ENCODE data around the gene PIAS4. TPM values are rescaled to one million over a fixed set of nuclear protein-coding genes. Genes with fewer than 3 reads are reported as not detected.

The PIAS4 gene
- total RNA-seq: 13.6 and 16.2 TPM in 2 replicates

GRCh38 chr19:4007021-4007835 is at the start of gene PIAS4:
Gene PIAS4, plus strand, starts transcription at chr19:4007736. Its CDS starts 25 bp downstream, at chr19:4007761.

GRCh38 chr19:3970808-3971598 is 36.5 kb upstream of the PIAS4 start, which contains the start of gene DAPK3:
Gene DAPK3, minus strand, starts transcription at chr19:3971099. Its CDS starts 1,364 bp downstream, at chr19:3969735.

GRCh38 chr19:3984908-3985642 is 22.5 kb upstream of the PIAS4 start, which contains the start of gene EEF2:
Gene EEF2, minus strand, starts transcription at chr19:3985463. Its CDS starts 83 bp downstream, at chr19:3985380.

GRCh38 chr19:4066682-4067395 is 59.3 kb downstream of the PIAS4 start, which contains the start of gene ZBTB7A:
Gene ZBTB7A, minus strand, starts transcription at chr19:4066899. Its CDS starts 11,667 bp downstream, at chr19:4055232.

Small RNA genes lying within 50 kb of the gene (small RNA-seq; reads per million reads assigned to genes)
- 27.3 reads per million, percentile 97 among the genes with 10 or more reads in this experiment for gene SNORD37

Other genes with a start within 250 kb of the PIAS4 start
- 15.1 and 23.1 TPM in 2 replicates for gene APBA3, start 246.0 kb upstream of the PIAS4 start, total RNA-seq
- 35.3 and 38.3 TPM in 2 replicates for gene MRPL54, start 245.1 kb upstream of the PIAS4 start, total RNA-seq
- not detected in 2 replicates for gene RAX2, start 235.5 kb upstream of the PIAS4 start, total RNA-seq
- gene MATK, start 221.4 kb upstream of the PIAS4 start, total RNA-seq: under 0.01 and 0.98 TPM in 2 replicates
- not detected in 2 replicates for gene ZFR2, start 138.7 kb upstream of the PIAS4 start, total RNA-seq
- not detected in 2 replicates for gene ATCAY, start 127.1 kb upstream of the PIAS4 start, total RNA-seq
- not detected in 2 replicates for gene NMRK2, start 74.7 kb upstream of the PIAS4 start, total RNA-seq
- 49.1 and 50.0 TPM in 2 replicates for gene DAPK3, start 36.6 kb upstream of the PIAS4 start, total RNA-seq
- gene EEF2, start 22.3 kb upstream of the PIAS4 start, total RNA-seq: 2,601 and 2,769 TPM in 2 replicates
- gene ZBTB7A, start 59.2 kb downstream of the PIAS4 start, total RNA-seq: 29.8 and 42.2 TPM in 2 replicates
- gene MAP2K2, start 116.4 kb downstream of the PIAS4 start, total RNA-seq: 168 and 187 TPM in 2 replicates
- not detected in 2 replicates for gene CREB3L3, start 145.9 kb downstream of the PIAS4 start, total RNA-seq
- 12.1 and 14.9 TPM in 2 replicates for gene SIRT6, start 174.8 kb downstream of the PIAS4 start, total RNA-seq
- gene ANKRD24, start 175.0 kb downstream of the PIAS4 start, total RNA-seq: 0.20 and 0.37 TPM in 2 replicates
- gene EBI3, start 221.8 kb downstream of the PIAS4 start, total RNA-seq: under 0.01 TPM in 1 of 2 replicates, not detected in the other
- gene YJU2, start 239.3 kb downstream of the PIAS4 start, total RNA-seq: 16.2 and 17.6 TPM in 2 replicates